ENCODE data around the gene FHIT.

DNA sequence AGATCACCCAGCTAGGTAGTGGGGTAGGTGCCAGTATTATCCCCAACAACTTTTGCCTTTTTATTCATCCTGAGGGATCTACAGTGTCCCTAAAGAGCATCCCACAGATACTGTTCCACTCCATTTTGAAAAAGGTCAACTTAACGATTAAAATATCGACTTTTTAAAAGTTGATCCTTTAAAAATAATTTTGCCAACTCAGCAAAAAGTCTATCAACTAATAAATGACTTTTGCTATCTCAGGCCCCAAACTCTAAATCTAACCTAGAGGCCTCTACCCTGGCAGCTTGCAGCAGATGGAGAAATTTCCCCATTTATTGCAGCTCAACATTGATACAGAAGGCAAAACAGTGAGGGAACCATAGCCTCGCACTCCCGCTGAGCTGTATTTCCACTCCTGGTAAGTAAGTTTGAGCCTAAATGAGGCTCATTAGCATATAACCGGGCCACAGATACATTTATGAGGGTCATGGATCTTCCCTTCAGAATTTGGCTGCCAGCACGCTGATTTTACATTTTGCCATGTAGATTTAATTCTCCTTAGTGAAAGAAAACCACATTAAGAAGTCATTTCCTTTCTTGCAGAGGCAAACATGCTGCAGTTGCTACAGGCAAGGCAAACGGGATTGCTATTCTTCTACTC lies 1497.3 kb downstream of the FHIT start:
- TF ChIP-seq POLR2A (IDR thresholded peaks at IDR 0.05; ENCODE audit: low read depth, low read length) (no peak), RFX5 (IDR thresholded peaks at IDR 0.05; ENCODE audit: low read depth, low read length) (no peak), BHLHE40 (IDR thresholded peaks at IDR 0.05; ENCODE audit: low read depth, low read length) (no peak), CHD1 (IDR thresholded peaks at IDR 0.05; ENCODE audit: low read depth, low read length) (no peak), RAD21 (IDR thresholded peaks at IDR 0.05; ENCODE audit: low read length) (no peak), CEBPB (IDR thresholded peaks at IDR 0.05; ENCODE audit: low read depth, low read length) (no peak), MXI1 (IDR thresholded peaks at IDR 0.05; ENCODE audit: borderline replicate concordance, low read depth, low read length) (no peak), NFE2L2 (IDR thresholded peaks at IDR 0.05; ENCODE audit: low read depth, low read length) (no peak), SMC3 (IDR thresholded peaks at IDR 0.05; ENCODE audit: low read depth, low read length) (no peak), USF2 (IDR thresholded peaks at IDR 0.05; ENCODE audit: low read depth, low read length) (no peak)
- TF ChIP-seq, protein P1, sequence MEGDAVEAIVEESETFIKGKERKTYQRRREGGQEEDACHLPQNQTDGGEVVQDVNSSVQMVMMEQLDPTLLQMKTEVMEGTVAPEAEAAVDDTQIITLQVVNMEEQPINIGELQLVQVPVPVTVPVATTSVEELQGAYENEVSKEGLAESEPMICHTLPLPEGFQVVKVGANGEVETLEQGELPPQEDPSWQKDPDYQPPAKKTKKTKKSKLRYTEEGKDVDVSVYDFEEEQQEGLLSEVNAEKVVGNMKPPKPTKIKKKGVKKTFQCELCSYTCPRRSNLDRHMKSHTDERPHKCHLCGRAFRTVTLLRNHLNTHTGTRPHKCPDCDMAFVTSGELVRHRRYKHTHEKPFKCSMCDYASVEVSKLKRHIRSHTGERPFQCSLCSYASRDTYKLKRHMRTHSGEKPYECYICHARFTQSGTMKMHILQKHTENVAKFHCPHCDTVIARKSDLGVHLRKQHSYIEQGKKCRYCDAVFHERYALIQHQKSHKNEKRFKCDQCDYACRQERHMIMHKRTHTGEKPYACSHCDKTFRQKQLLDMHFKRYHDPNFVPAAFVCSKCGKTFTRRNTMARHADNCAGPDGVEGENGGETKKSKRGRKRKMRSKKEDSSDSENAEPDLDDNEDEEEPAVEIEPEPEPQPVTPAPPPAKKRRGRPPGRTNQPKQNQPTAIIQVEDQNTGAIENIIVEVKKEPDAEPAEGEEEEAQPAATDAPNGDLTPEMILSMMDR (conservative IDR thresholded peaks at IDR 0.05; ENCODE audit: low read depth, low read length), result no peak
